Measurements from ENCODE around the gene ACAP3.

ACAP3 gene

GRCh38 chr1:1307923-1308755 is at the start of gene ACAP3, which contains the start of gene PUSL1:
Gene ACAP3 (minus strand): TSS chr1:1307930. CDS start chr1:1307815, 115 bp downstream.
Gene PUSL1 (plus strand): TSS chr1:1308597. CDS start chr1:1308644, 47 bp downstream.
- DNase-seq (ENCODE audit: low read depth), result peak; percentile 81

DNA sequence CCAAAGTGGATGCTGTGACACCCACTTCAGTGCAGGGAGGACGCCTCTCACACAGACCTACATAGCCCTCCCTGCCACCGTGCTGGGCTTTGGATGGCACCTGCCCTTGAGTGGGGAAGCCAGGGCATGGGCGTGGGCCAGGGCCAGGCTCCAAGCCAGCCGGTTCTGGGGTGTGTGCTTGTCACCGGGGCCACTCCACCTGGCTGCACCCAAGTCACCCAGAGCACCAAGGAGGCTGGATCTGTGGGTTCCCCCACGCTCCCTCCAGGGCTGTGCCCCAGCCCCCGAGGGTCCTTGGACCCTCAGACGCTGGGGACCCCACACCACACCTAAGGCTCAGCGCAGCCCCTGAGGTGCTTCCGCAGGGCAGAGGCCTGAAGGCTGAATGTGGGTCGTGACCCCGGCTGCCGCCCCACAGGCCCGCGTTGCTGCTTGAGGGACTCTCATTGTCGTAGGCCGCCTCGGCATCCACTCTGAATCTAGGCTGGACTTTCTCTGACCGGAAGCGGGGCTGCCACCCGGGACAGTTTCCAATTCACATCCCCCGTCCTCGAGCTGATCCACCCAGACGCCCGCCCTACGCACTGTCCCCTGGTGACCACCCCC is 49.2 kb upstream of the ACAP3 start:
- no peak for DNase-seq (ENCODE audit: low read depth)

DNA sequence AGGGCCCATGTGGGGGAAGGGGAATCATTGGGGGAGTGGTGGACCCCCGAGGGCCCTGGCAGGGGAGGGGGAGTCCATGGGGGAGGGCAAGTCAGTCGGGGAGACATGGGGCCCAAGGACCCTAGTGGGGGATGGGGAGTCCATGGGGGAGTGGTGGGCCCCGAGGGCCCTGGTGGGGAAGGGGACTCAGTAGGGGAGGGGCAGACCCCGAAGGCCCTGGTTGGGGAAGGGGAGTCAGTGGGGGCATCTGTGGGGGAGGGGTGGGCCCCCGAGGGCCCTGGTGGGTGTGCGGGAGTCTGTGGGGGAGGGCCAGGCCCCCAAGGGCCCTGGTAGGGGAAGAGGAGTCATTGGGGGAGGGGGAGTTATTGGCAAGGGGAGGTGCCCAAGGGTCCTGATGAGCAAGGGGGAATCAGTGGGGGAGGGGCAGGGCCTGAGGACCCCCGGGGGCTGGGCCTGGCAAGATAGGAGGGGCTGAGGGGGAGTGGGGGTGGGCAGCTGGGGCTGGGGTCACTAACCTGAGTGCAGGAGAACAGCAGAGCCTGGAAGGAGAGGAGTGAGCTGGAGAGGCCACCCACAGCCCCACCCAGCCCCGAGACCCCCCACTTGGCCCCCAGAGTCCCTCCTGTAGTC is 48.6 kb upstream of the ACAP3 start:
- DNase-seq (ENCODE audit: low read depth), result no peak

GRCh38 chr1:1355416-1355815 is 47.7 kb upstream of the ACAP3 start:
- DNase-seq (ENCODE audit: low read depth), result no peak

GRCh38 chr1:1354271-1355247 is 46.8 kb upstream of the ACAP3 start:
- DNase-seq (ENCODE audit: low read depth), result no peak

GRCh38 chr1:1353389-1354151 is 45.8 kb upstream of the ACAP3 start:
- DNase-seq (ENCODE audit: low read depth), result no peak

- DNase-seq (ENCODE audit: low read depth), result no peak
These were observed 45.2 kb upstream of the ACAP3 start for GRCh38 chr1:1352786-1353388.

- no peak for DNase-seq (ENCODE audit: low read depth)
These were observed 44.0 kb upstream of the ACAP3 start for GRCh38 chr1:1351511-1352427.

- DNase-seq (ENCODE audit: low read depth), result peak; percentile 47
These were observed 41.7 kb upstream of the ACAP3 start, which contains the start of gene DVL1 for GRCh38 chr1:1349256-1350012. Gene DVL1 (minus strand): TSS chr1:1349418. CDS start chr1:1349065, 353 bp downstream.

DNA sequence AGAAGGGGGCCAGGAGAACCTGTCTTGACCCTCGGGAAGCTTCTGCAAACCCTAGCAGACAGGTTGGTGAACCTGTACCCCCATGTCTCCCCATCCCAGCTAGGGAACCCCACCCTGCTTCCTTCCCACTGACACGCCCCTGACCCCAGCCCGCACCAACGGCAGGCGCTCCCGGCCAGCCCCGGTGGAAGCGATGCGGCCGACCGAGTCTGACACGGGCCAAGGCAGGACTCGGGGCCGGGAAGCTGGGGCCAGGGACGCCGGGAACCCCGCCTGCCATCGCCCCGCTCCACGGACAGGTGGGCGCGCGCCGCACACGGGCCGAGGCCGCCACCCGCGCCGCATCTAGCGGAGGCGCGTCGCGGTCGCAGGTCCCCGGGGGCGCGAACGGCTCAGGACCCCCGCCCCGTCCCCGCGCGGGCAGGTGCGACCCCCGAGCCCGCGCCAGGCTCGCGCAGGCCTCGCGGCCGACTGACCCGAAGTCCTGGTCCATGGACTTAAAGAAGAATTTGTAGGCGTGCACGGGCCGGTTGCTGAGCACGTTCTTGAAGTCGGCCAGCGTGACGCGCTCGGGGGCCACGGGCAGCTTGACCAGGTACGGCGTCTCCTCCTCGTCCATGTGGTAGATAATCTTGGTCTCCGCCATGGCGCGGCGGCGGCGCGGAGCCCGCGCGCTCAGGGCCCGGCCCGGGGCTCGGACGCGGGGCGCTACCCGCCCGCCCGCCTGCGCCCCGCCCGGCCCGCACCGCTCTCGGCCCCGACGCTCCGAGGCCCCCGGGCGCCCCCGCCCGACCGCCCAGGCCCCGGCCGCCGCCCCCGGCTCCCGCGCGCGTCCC is 40.9 kb upstream of the ACAP3 start:
- DNase-seq (ENCODE audit: low read depth), result no peak

GRCh38 chr1:1347663-1348419 is 40.1 kb upstream of the ACAP3 start:
- no peak for DNase-seq (ENCODE audit: low read depth)

DNA sequence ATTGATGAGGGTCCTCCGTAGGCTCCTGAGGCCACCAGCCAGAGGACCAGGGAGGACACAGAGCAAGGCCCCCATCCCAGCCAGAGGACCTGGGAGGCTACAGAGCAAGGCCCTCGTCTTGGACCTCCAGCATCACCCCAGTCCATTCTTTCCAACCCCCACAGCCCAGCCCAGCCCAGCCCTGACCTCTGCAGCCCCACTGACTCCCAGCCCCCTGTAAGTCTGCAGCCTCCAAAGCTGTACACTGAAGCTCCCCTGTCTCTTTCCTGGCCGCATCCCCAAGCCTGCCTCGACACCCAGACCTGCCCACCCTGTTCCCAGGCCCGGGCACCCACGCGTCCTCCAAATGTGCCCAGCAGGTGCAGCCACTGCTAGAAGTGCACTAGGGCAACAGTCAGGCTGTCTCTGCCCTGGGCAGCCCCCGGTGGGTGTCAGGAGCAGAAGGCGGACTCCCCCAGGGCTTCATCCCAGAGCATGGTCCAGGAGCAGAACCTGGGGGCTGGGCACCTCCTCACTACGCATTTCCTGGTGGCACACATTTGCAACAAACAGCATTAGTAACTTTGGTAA is 39.4 kb upstream of the ACAP3 start:
- no peak for DNase-seq (ENCODE audit: low read depth)

- no peak for DNase-seq (ENCODE audit: low read depth)
These were observed 38.8 kb upstream of the ACAP3 start for GRCh38 chr1:1346501-1346890.

DNA sequence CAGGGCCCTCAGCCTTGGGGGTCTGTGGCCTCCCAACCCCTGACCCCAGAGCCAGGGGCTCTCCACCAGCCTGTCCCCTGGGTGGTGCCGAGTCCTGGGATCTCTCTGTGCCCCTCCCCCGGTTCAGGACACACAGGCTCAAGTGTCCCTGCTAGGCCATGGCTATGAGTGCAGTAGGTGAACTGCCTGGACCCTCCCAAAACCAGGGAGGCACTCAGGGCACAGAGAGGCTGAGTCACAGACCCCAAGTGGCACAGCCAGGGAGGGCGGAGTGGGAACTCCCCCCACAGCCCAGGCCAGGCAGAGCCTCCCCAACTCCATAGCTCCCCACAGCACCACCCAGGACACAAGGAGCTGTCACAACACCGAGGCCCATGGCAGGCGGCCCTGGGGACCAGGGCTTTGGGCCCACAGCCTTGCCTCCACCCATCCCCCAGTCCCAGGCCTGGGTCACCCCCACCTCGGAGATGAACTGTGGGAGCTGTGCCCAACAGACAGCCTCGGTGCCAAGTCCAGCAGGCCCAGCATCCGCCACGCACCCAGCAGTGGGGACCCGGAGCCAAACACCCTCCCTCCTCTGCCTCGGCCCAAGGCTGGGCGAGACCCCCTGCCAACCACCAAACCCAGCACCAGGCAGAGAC is 38.2 kb upstream of the ACAP3 start:
- DNase-seq (ENCODE audit: low read depth), result no peak

DNA sequence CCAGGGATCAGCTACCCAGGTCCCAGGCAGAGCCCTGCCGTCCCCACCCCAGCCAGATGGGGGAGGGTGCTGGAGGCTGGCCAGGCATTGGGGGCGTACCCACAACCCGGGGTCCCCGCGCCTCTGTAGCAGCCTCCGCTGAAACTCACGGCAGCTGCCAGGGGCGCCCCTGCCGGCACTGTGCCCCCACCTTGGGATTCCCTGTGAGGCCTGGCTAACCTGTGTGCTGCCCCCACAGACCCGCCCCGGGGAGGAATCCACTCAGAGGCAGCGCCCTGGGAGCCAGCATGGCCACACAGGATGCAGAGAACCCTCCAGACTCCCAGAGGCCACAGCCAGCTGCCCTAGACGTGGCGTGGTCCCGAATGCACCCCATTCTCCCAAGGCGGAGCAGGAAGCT is 37.7 kb upstream of the ACAP3 start:
- DNase-seq (ENCODE audit: low read depth), result no peak
